Trophoblast cell (in vitro differentiated cells and primary cell): Measurements from ENCODE around the gene COL6A5.

ENCODE experiments used
- DNase-seq, 2 donors: peaks; one replicate each; pipeline ENCODE4 v3.0.0-alpha.2; 2016
- H2AFZ ChIP-seq: 2 replicates; pipeline ENCODE4 v1.6.1; 2013; ENCODE audit warnings: low read length, moderate library complexity, mild to moderate bottlenecking; ENCODE audit not compliant: insufficient read depth, poor library complexity
- H2AK5ac ChIP-seq: 2 replicates; pipeline ENCODE4 v1.6.1; 2013; ENCODE audit warnings: mild to moderate bottlenecking, low read length
- H2BK120ac ChIP-seq: 2 replicates; pipeline ENCODE4 v1.6.1; 2013; ENCODE audit warnings: low read length, mild to moderate bottlenecking, moderate library complexity; ENCODE audit not compliant: insufficient read depth, poor library complexity
- H2BK12ac ChIP-seq: 2 replicates; pipeline ENCODE4 v1.6.1; 2013; ENCODE audit warnings: mild to moderate bottlenecking, low read length, moderate library complexity
- H2BK5ac ChIP-seq: 2 replicates; pipeline ENCODE4 v1.6.1; 2013; ENCODE audit warnings: low read length, low read depth, moderate library complexity, mild to moderate bottlenecking; ENCODE audit not compliant: poor library complexity
- H3K14ac ChIP-seq: 2 replicates; pipeline ENCODE4 v1.6.1; 2013; ENCODE audit warnings: mild to moderate bottlenecking, low read length
- H3K18ac ChIP-seq: 2 replicates; pipeline ENCODE4 v1.6.1; 2013; ENCODE audit warnings: mild to moderate bottlenecking, low read length
- H3K23ac ChIP-seq: 2 replicates; pipeline ENCODE4 v1.6.1; 2013; ENCODE audit warnings: low read length
- H3K27ac ChIP-seq: 2 replicates; pipeline ENCODE4 v1.5.1; 2013; ENCODE audit warnings: low read depth, mild to moderate bottlenecking, inconsistent platforms, low read length, moderate library complexity
- H3K27me3 ChIP-seq: 2 replicates; pipeline ENCODE4 v1.6.1; 2013; ENCODE audit warnings: inconsistent platforms, mild to moderate bottlenecking, low read length, moderate library complexity; ENCODE audit not compliant: insufficient read depth
- H3K36me3 ChIP-seq, 2 experiments: 1 replicate in 1 of 2; 2 replicates in 1 of 2; pipeline ENCODE4 v1.6.1; 2013; ENCODE audit warnings: low read length in 2 of 2, mild to moderate bottlenecking in 2 of 2, moderate library complexity in 1 of 2; ENCODE audit not compliant: insufficient read depth in 2 of 2, control insufficient read depth in 1 of 2
- H3K4ac ChIP-seq: 2 replicates; pipeline ENCODE4 v1.6.1; 2013; ENCODE audit warnings: low read depth, mild to moderate bottlenecking, low read length, moderate library complexity
- H3K4me1 ChIP-seq, 2 experiments: 1 replicate in 1 of 2; 2 replicates in 1 of 2; pipeline ENCODE4 v1.6.1; 2013; ENCODE audit warnings: low read length in 2 of 2, mild to moderate bottlenecking in 2 of 2, moderate library complexity in 1 of 2; ENCODE audit not compliant: insufficient read depth in 2 of 2, control insufficient read depth in 1 of 2
- H3K4me2 ChIP-seq: 2 replicates; pipeline ENCODE4 v1.6.1; 2013; ENCODE audit warnings: inconsistent platforms, mild to moderate bottlenecking, low read length, moderate library complexity
- H3K4me3 ChIP-seq: 2 replicates; pipeline ENCODE4 v1.5.1; 2013; ENCODE audit warnings: mild to moderate bottlenecking, low read depth, low read length, inconsistent platforms
- H3K79me1 ChIP-seq: one replicate; pipeline ENCODE4 v1.6.1; 2013; ENCODE audit warnings: low read length
- H3K79me2 ChIP-seq: 2 replicates; pipeline ENCODE4 v1.6.1; 2013; ENCODE audit warnings: low read length, mild to moderate bottlenecking; ENCODE audit not compliant: control insufficient read depth, insufficient read depth, poor library complexity
- H3K9ac ChIP-seq: 2 replicates; pipeline ENCODE4 v1.6.1; 2013; ENCODE audit warnings: mild to moderate bottlenecking, low read length
- H3K9me3 ChIP-seq: 2 replicates; pipeline ENCODE4 v1.6.1; 2013; ENCODE audit warnings: low read depth, mild to moderate bottlenecking, control low read depth, inconsistent platforms, low read length; ENCODE audit not compliant: insufficient read depth
- H4K12ac ChIP-seq: 2 replicates; pipeline ENCODE4 v1.6.1; 2013; ENCODE audit warnings: low read depth, mild to moderate bottlenecking, low read length, moderate library complexity
- H4K8ac ChIP-seq: 2 replicates; pipeline ENCODE4 v1.6.1; 2013; ENCODE audit warnings: low read depth, mild to moderate bottlenecking, low read length, moderate library complexity
- H4K91ac ChIP-seq: one replicate; pipeline ENCODE4 v1.6.1; 2013; ENCODE audit warnings: low read depth, mild to moderate bottlenecking, low read length, moderate library complexity
- WGBS: extraction: QIAGEN DNeasy Blood & Tissue Kit; methylation state at CpG from one replicate; pipeline ENCODE4 v1.1.7; 2013; ENCODE audit warnings: missing lambda C conversion rate; ENCODE audit not compliant: insufficient read length, insufficient coverage; ENCODE audit errors: extremely low coverage; 5-methylcytosine and 5-hydroxymethylcytosine counted together

COL6A5 gene

GRCh38 chr3:130426206-130426605 lies 80.7 kb downstream of the COL6A5 start:
- H4K8ac ChIP-seq: no peak overlapping the region
- no peak overlapping the region for H3K27ac ChIP-seq
- H3K79me2 ChIP-seq: no peaks in the 10 kb centered on the region
- no peaks in the 10 kb centered on the region for H3K36me3 ChIP-seq
- H4K91ac ChIP-seq: no peak overlapping the region
- no CpG with 5 or more reads among the region's 5 CpGs for WGBS
- H2AFZ ChIP-seq: no peak overlapping the region
- no peak for DNase-seq
- no peak overlapping the region for H2AK5ac ChIP-seq
- no peaks in the 10 kb centered on the region for H3K79me1 ChIP-seq
- H3K18ac ChIP-seq: no peak overlapping the region
- no peak overlapping the region for H3K9ac ChIP-seq
- H3K27me3 ChIP-seq: no peaks in the 10 kb centered on the region
- H3K14ac ChIP-seq: no peak overlapping the region
- H3K4me2 ChIP-seq: no peak overlapping the region
- H2BK12ac ChIP-seq: no peak overlapping the region
- no peak overlapping the region for H4K12ac ChIP-seq
- no peak overlapping the region for H3K4ac ChIP-seq
- H3K9me3 ChIP-seq: no peaks in the 10 kb centered on the region
- no peak overlapping the region for H3K4me3 ChIP-seq
- no peak overlapping the region for H2BK5ac ChIP-seq
- H3K23ac ChIP-seq: no peak overlapping the region
- no peaks in the 10 kb centered on the region for H3K4me1 ChIP-seq
- H2BK120ac ChIP-seq: no peak overlapping the region

DNA sequence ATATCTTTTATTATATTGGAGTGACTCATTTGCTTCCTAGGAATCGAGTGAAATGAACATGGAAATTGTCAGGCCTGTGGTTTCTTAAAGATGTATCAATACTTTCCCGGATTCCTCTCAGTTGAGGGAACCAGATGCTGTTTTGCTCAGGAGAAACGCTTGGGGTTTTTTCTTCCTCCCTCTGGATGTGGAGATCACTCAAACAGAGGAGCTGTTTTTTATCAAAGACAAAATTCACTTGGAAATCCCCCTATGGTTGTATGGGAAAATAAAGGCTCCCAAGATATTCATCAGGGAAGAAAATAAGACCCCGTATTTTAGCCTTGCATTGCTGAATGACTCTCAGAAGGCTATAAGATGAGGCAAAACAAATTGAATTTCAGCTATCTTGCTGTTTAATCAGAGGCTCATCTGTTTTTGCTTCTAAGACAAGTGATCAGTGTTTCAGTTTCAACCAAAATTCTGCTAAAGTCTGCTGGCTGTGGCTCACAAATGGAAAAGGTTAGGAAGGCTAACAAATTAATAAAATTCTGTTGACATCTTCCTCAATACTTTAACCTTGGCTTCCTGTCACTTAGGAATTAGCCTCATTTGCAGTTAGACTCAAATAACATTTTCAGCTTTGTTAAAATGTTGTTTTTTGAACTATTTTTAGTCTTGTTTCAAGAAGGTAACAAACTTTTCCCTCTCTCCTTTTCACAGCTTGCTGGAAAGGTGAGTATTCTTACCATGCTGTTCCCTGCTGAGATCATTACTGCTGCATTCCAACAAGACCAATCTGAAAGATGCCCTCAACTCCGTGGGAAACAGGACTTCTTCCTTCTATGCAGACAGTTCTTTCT lies 83.6 kb downstream of the COL6A5 start:
- Histone ChIP-seq H3K18ac (no peak overlapping the region), H3K27me3 (no peaks in the 10 kb centered on the region), H3K36me3 (no peaks in the 10 kb centered on the region), H2BK12ac (no peak overlapping the region), H2AFZ (no peak overlapping the region), H3K4ac (no peak overlapping the region), H3K4me2 (no peak overlapping the region), H2BK120ac (no peak overlapping the region), H3K23ac (no peak overlapping the region), H3K27ac (no peak overlapping the region), H3K4me1 (no peaks in the 10 kb centered on the region), H3K14ac (no peak overlapping the region), H3K79me1 (no peaks in the 10 kb centered on the region), H2AK5ac (no peak overlapping the region), H4K8ac (no peak overlapping the region), H4K12ac (no peak overlapping the region), H3K4me3 (no peak overlapping the region), H2BK5ac (no peak overlapping the region), H3K9ac (no peak overlapping the region), H3K9me3 (no peaks in the 10 kb centered on the region), H3K79me2 (no peaks in the 10 kb centered on the region), H4K91ac (no peak overlapping the region)
- no CpG with 5 or more reads among the region's 5 CpGs for WGBS
- no peak for DNase-seq

- Histone ChIP-seq H3K79me2 (no peaks in the 10 kb centered on the region), H4K8ac (no peak overlapping the region), H4K12ac (no peak overlapping the region), H2BK5ac (no peak overlapping the region), H3K4me2 (no peak overlapping the region), H3K23ac (no peak overlapping the region), H3K36me3 (no peaks in the 10 kb centered on the region), H3K27ac (no peak overlapping the region), H3K9me3 (no peaks in the 10 kb centered on the region), H2AK5ac (no peak overlapping the region), H3K4me3 (no peak overlapping the region), H3K4me1 (no peaks in the 10 kb centered on the region), H3K9ac (no peak overlapping the region), H3K79me1 (no peaks in the 10 kb centered on the region), H2BK12ac (no peak overlapping the region), H3K27me3 (no peaks in the 10 kb centered on the region), H4K91ac (no peak overlapping the region), H3K18ac (no peak overlapping the region), H3K14ac (no peak overlapping the region), H2AFZ (no peak overlapping the region), H3K4ac (no peak overlapping the region), H2BK120ac (no peak overlapping the region)
- WGBS: no CpG with 5 or more reads among the region's 2 CpGs
- DNase-seq: no peak
Observed at GRCh38 chr3:130429713-130430023, 84.2 kb downstream of the COL6A5 start.

- Histone ChIP-seq H3K4me2 (no peak overlapping the region), H3K23ac (no peak overlapping the region), H4K91ac (no peak overlapping the region), H3K4me3 (no peak overlapping the region), H3K18ac (no peak overlapping the region), H3K14ac (no peak overlapping the region), H2BK12ac (no peak overlapping the region), H3K9ac (no peak overlapping the region), H3K36me3 (no peaks in the 10 kb centered on the region), H4K12ac (no peak overlapping the region), H3K79me2 (no peaks in the 10 kb centered on the region), H2BK120ac (no peak overlapping the region), H2AK5ac (no peak overlapping the region), H3K27me3 (no peaks in the 10 kb centered on the region), H4K8ac (no peak overlapping the region), H2AFZ (no peak overlapping the region), H3K4me1 (no peaks in the 10 kb centered on the region), H3K27ac (no peak overlapping the region), H3K79me1 (no peaks in the 10 kb centered on the region), H3K4ac (no peak overlapping the region), H2BK5ac (no peak overlapping the region), H3K9me3 (no peaks in the 10 kb centered on the region)
- no peak for DNase-seq
Observed at GRCh38 chr3:130430266-130430665, 84.8 kb downstream of the COL6A5 start.
